Measurements from ENCODE around the gene MLLT1.
"Not testable (repeated sequence)": the region's sequence is repeated elsewhere in the genome, so short reads cannot be mapped to it uniquely, and the experiment has no call there.

MLLT1 gene

GRCh38 chr19:6279931-6280591 lies at the start of gene MLLT1:
Gene MLLT1 (minus strand): TSS chr19:6279975. CDS start chr19:6279784, 191 bp downstream.
- peak; percentile 97 for DNase-seq

GRCh38 chr19:6326815-6327214 lies 47.0 kb upstream of the MLLT1 start:
- DNase-seq: no peak

GRCh38 chr19:6325614-6326013 lies 45.8 kb upstream of the MLLT1 start:
- no peak for DNase-seq

- DNase-seq: no peak
Observed at GRCh38 chr19:6324757-6325156, 45.0 kb upstream of the MLLT1 start.

GRCh38 chr19:6322284-6322683 lies 42.5 kb upstream of the MLLT1 start:
- no peak for DNase-seq

- DNase-seq: no peak
Observed at GRCh38 chr19:6319376-6319775, 39.6 kb upstream of the MLLT1 start.

- DNase-seq: no peak
Observed at GRCh38 chr19:6318772-6319171, 39.0 kb upstream of the MLLT1 start.

GRCh38 chr19:6315646-6316045 lies 35.9 kb upstream of the MLLT1 start:
- not testable (repeated sequence) for DNase-seq

GRCh38 chr19:6313398-6313969 lies 33.7 kb upstream of the MLLT1 start:
- DNase-seq: no peak

GRCh38 chr19:6312018-6312417 lies 32.2 kb upstream of the MLLT1 start:
- DNase-seq: no peak

GRCh38 chr19:6298413-6298812 lies 18.6 kb upstream of the MLLT1 start:
- no peak for DNase-seq

- DNase-seq: no peak
Observed at GRCh38 chr19:6297202-6297601, 17.4 kb upstream of the MLLT1 start.

- no peak for DNase-seq
Observed at GRCh38 chr19:6292006-6292405, 12.2 kb upstream of the MLLT1 start.

- no peak for DNase-seq
Observed at GRCh38 chr19:6288737-6289136, 9.0 kb upstream of the MLLT1 start.

- no peak for DNase-seq
Observed at GRCh38 chr19:6287269-6287885, 7.6 kb upstream of the MLLT1 start.

- DNase-seq: no peak
Observed at GRCh38 chr19:6286676-6287075, 6.9 kb upstream of the MLLT1 start.

- DNase-seq: not testable (repeated sequence)
Observed at GRCh38 chr19:6282393-6282792, 2.6 kb upstream of the MLLT1 start.

- no peak for DNase-seq
Observed at GRCh38 chr19:6279620-6279930, 200 bp downstream of the MLLT1 start.

- DNase-seq: no peak
Observed at GRCh38 chr19:6278740-6279619, 795 bp downstream of the MLLT1 start.

- no peak for DNase-seq
Observed at GRCh38 chr19:6278051-6278450, 1.7 kb downstream of the MLLT1 start.

- DNase-seq: no peak
Observed at GRCh38 chr19:6276447-6276846, 3.3 kb downstream of the MLLT1 start.

- DNase-seq: no peak
Observed at GRCh38 chr19:6275170-6275744, 4.5 kb downstream of the MLLT1 start.

- DNase-seq: no peak
Observed at GRCh38 chr19:6274756-6275155, 5.0 kb downstream of the MLLT1 start.
